Measurements from ENCODE around the gene DOCK9.

DNA sequence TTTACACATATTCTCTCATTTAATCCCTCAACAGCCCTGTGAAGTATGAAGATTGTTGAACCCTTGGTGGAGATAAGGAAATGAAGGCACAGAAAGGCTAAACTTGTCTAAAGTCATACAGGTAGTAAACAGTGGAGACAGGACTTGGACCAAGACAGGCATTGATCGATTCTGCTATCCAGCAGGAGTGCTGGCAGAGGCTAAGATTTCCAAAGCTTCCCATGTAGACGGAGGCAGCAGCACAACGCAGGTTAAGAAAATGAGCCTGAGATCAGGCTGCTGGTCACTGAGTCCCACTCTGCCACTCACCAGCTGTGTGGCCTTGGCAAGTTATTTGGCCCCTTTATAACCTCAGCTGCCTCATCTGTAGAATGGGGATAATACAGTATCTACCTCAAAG lies 140.0 kb downstream of the DOCK9 start:
- TF ChIP-seq, protein P1, sequence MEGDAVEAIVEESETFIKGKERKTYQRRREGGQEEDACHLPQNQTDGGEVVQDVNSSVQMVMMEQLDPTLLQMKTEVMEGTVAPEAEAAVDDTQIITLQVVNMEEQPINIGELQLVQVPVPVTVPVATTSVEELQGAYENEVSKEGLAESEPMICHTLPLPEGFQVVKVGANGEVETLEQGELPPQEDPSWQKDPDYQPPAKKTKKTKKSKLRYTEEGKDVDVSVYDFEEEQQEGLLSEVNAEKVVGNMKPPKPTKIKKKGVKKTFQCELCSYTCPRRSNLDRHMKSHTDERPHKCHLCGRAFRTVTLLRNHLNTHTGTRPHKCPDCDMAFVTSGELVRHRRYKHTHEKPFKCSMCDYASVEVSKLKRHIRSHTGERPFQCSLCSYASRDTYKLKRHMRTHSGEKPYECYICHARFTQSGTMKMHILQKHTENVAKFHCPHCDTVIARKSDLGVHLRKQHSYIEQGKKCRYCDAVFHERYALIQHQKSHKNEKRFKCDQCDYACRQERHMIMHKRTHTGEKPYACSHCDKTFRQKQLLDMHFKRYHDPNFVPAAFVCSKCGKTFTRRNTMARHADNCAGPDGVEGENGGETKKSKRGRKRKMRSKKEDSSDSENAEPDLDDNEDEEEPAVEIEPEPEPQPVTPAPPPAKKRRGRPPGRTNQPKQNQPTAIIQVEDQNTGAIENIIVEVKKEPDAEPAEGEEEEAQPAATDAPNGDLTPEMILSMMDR (IDR thresholded peaks at IDR 0.05; ENCODE audit: low read length) = no peak
- no peak for TF ChIP-seq EZH2 (IDR thresholded peaks at IDR 0.05; ENCODE audit: borderline replicate concordance, low read length)
